HEK293T (cell line): ENCODE data around the gene C1orf198.

ENCODE experiments used
- CTCF ChIA-PET: fragments of 350-600 bp; formaldehyde crosslinking; extraction: SDS; loops from one replicate; lab custom pipeline; 2021; ENCODE audit warnings: antibody characterized with exemption, inconsistent platforms; lab: Yijun Ruan, JAX
- POLR2A ChIA-PET: fragments of 350-600 bp; formaldehyde crosslinking; extraction: SDS; loops from one replicate; lab custom pipeline; 2020; ENCODE audit warnings: antibody characterized with exemption, inconsistent platforms; lab: Yijun Ruan, JAX
- DNase-seq: peaks from one replicate; pipeline ENCODE4 v3.0.0; 2012; ENCODE audit warnings: mixed read lengths; ENCODE audit errors: extremely low spot score
- ARNT ChIP-seq: fragments of 450-650 bp; IDR thresholded peaks from 2 replicates; pipeline ENCODE4 v1.6.1; 2017; ENCODE audit warnings: mild to moderate bottlenecking
- BHLHE40 ChIP-seq: fragments of 450-650 bp; IDR thresholded peaks from 2 replicates; pipeline ENCODE4 v1.6.1; 2016; ENCODE audit warnings: mild to moderate bottlenecking, moderate library complexity, borderline replicate concordance
- CTBP1 ChIP-seq: fragments of 450-650 bp; IDR thresholded peaks from 2 replicates; pipeline ENCODE4 v1.6.1; 2016; ENCODE audit warnings: borderline replicate concordance
- ELF4 ChIP-seq: fragments of 450-650 bp; IDR thresholded peaks from 2 replicates; pipeline ENCODE4 v1.6.1; 2017; ENCODE audit warnings: antibody characterized with exemption
- FOXA1 ChIP-seq: fragments of 450-650 bp; IDR thresholded peaks from 2 replicates; pipeline ENCODE4 v1.6.1; 2016; ENCODE audit warnings: mild to moderate bottlenecking
- FOXK2 ChIP-seq: fragments of 450-650 bp; IDR thresholded peaks from 2 replicates; pipeline ENCODE4 v1.6.1; 2016; ENCODE audit warnings: mild to moderate bottlenecking
- FOXM1 ChIP-seq: fragments of 450-650 bp; IDR thresholded peaks from 2 replicates; pipeline ENCODE4 v1.6.1; 2017; ENCODE audit warnings: mild to moderate bottlenecking, borderline replicate concordance
- HDGF ChIP-seq: fragments of 450-650 bp; IDR thresholded peaks from 2 replicates; pipeline ENCODE4 v1.6.1; 2017; ENCODE audit warnings: antibody characterized with exemption, borderline replicate concordance
- L3MBTL2 ChIP-seq: fragments of 450-650 bp; conservative IDR thresholded peaks from 2 replicates; pipeline ENCODE4 v1.6.1; 2016; ENCODE audit warnings: mild to moderate bottlenecking
- LEF1 ChIP-seq: fragments of 450-650 bp; IDR thresholded peaks from 2 replicates; pipeline ENCODE4 v1.6.1; 2017; ENCODE audit warnings: mild to moderate bottlenecking, borderline replicate concordance
- NFRKB ChIP-seq: fragments of 450-650 bp; IDR thresholded peaks from 2 replicates; pipeline ENCODE4 v1.6.1; 2016; ENCODE audit warnings: mild to moderate bottlenecking, moderate library complexity
- SP1 ChIP-seq: fragments of 450-650 bp; IDR thresholded peaks from 2 replicates; pipeline ENCODE4 v1.6.1; 2017
- SUZ12 ChIP-seq: fragments of 450-650 bp; IDR thresholded peaks from 2 replicates; pipeline ENCODE4 v1.6.1; 2016; ENCODE audit warnings: mild to moderate bottlenecking
- TARDBP ChIP-seq: fragments of 450-650 bp; IDR thresholded peaks from 2 replicates; pipeline ENCODE4 v1.6.1; 2016
- ZNF384 ChIP-seq: fragments of 450-650 bp; IDR thresholded peaks from 2 replicates; pipeline ENCODE4 v1.6.1; 2016
- TF ChIP-seq, protein P1 (sequence below): fragments of 450-650 bp; IDR thresholded peaks from 2 replicates; pipeline ENCODE4 v1.6.1; 2016

C1orf198 gene

GRCh38 chr1:230901671-230902070 lies 33.4 kb upstream of the C1orf198 start:
- ChIA-PET POLR2A (no interaction called here), CTCF (no interaction called here)
- TF ChIP-seq NFRKB (no peak), CTBP1 (no peak), FOXA1 (no peak), SUZ12 (no peak), SP1 (no peak), HDGF (no peak), LEF1 (no peak), L3MBTL2 (no peak), FOXM1 (no peak), ARNT (no peak), ZNF384 (no peak)
- TF ChIP-seq, protein P1, sequence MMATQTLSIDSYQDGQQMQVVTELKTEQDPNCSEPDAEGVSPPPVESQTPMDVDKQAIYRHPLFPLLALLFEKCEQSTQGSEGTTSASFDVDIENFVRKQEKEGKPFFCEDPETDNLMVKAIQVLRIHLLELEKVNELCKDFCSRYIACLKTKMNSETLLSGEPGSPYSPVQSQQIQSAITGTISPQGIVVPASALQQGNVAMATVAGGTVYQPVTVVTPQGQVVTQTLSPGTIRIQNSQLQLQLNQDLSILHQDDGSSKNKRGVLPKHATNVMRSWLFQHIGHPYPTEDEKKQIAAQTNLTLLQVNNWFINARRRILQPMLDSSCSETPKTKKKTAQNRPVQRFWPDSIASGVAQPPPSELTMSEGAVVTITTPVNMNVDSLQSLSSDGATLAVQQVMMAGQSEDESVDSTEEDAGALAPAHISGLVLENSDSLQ, result no peak
- DNase-seq, result no peak

- ChIA-PET POLR2A (no interaction called here), CTCF (interaction anchor here (0.7 kb wide), 1 partner anchor 529 kb away, joined by 10 read pairs; no protein-coding TSS in a partner anchor)
- TF ChIP-seq FOXM1, result no peak
- no peak for TF ChIP-seq FOXK2
- DNase-seq, result no peak
Observed at GRCh38 chr1:230900984-230901383, 32.7 kb upstream of the C1orf198 start.

- POLR2A ChIA-PET, result no interaction called here
- no peak for DNase-seq
- TF ChIP-seq SUZ12 (no peak), LEF1 (no peak), FOXA1 (no peak), L3MBTL2 (no peak), TARDBP (no peak), ELF4 (no peak), HDGF (no peak)
- TF ChIP-seq, protein P1, result no peak
- CTCF ChIA-PET, result interaction anchor here (1.1 kb wide), 1 partner anchor 17 kb away, joined by 3 read pairs; no protein-coding TSS in a partner anchor
Observed at GRCh38 chr1:230899841-230900251, 31.5 kb upstream of the C1orf198 start.

DNA sequence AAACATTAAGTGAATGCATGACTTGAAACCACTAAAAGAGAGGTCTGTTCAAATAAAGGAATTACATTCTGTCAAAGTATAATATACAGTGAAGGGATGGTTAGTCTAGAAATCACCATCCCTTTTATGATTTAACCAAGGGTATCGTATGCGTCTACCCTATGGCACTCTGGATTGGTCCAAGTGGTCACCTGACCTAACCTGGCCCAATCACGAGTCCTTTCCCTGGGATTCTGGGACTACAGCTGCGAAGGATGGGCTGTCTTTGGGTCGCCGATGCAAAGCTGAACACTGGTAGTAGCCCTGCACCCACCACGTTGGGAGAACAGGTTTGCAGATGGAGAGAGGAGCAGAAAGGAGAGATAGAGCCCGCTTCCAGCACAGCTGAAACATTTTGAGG lies 30.4 kb upstream of the C1orf198 start:
- DNase-seq, result no peak
- POLR2A ChIA-PET, result no interaction called here
- CTCF ChIA-PET, result no interaction called here
- TF ChIP-seq ZNF384, result no peak
- TF ChIP-seq LEF1, result no peak
- TF ChIP-seq TARDBP, result no peak
- TF ChIP-seq L3MBTL2, result no peak
- no peak for TF ChIP-seq BHLHE40
- TF ChIP-seq SP1, result no peak
- TF ChIP-seq CTBP1, result no peak
- no peak for TF ChIP-seq FOXA1
- TF ChIP-seq NFRKB, result no peak
- no peak for TF ChIP-seq ARNT
- TF ChIP-seq, protein P1, result no peak
- TF ChIP-seq HDGF, result no peak
- TF ChIP-seq FOXK2, result no peak
- TF ChIP-seq FOXM1, result no peak
- no peak for TF ChIP-seq ELF4
- TF ChIP-seq SUZ12, result no peak

DNA sequence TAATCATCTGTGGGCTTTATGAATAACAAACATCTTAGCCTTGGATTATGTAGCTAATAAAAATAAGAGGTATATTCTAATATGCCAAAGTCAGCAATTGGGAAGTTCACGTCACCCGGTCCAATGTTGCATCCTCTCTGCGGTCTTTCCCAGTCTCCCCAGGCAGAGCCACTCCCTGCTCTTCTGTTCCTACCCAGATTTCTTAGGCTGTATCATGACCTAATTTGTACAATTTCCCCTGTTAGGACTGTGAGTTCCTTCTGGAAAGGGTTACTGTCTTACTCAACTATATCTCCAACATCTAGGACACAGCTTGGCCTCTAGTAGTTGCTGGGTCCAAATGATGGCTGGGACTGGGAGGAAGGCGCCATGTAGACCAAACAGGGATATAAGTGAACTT lies 29.8 kb upstream of the C1orf198 start:
- DNase-seq, result no peak
- ChIA-PET CTCF (interaction anchor here (1.2 kb wide), 1 partner anchor 19 kb away, joined by 3 read pairs; no protein-coding TSS in a partner anchor), POLR2A (no interaction called here)
- TF ChIP-seq ZNF384, result no peak

DNA sequence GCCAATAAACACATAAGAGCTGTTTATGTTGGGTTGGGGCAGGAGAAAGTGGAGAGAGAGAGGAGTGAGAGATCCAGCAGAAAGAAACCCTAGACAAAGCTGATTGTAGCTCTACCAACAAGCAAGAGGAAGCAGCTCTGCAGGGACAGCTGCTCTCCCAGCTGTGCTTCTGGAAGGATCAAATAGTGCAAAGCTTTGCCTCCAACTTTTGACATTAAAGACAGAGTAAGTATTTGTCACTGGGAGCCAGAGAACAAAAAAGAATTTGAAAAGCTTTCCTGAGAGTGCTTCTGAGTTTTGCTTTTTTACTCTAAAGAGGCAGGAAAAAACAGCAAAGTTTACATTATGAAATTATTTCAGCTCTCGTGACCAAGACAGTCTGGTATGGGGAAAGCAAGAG lies 28.5 kb upstream of the C1orf198 start:
- ChIA-PET POLR2A (interaction anchor here (1.3 to 1.6 kb wide), 2 partner anchors 30 to 81 kb away, joined by 3 read pairs; no protein-coding TSS in a partner anchor), CTCF (no interaction called here)
- no peak for DNase-seq
- no peak for TF ChIP-seq HDGF

DNA sequence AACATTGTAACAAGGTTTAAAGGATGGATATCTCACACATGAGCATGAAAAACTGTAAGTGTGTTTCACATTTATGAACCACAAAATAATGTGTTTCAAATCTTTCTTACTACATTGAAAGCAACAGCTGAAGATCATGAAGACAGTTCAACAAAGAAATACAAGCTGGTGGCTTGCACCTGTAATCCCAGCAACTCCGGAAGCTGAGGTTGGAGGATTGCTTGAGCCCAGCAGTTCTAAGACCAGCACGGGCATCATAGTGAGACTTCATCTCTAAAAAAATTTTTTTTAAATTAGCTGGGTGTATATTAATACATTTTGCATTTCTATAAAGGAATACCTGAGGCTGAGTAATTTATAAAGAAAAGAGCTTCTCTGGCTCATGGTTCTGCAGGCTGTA lies 27.1 kb upstream of the C1orf198 start:
- ChIA-PET CTCF (interaction anchor here (0.6 kb wide), 1 partner anchor 190 kb away, joined by 3 read pairs; no protein-coding TSS in a partner anchor), POLR2A (interaction anchor here (1.6 kb wide), 1 partner anchor 28 kb away, joined by 3 read pairs; no protein-coding TSS in a partner anchor)
- TF ChIP-seq SP1 (no peak), FOXK2 (no peak), BHLHE40 (no peak), ELF4 (no peak), L3MBTL2 (no peak), HDGF (no peak), TARDBP (no peak), SUZ12 (no peak), ZNF384 (no peak), ARNT (no peak)
- TF ChIP-seq, protein P1, result no peak
- no peak for DNase-seq
